ENCODE measurements around the gene STARD10.

The STARD10 gene

GRCh38 chr11:72782081-72782920 lies 11.5 kb downstream of the STARD10 start:
- H3K4me3 ChIP-seq (ENCODE audit: low read depth, low read length), result peak overlapping the region; percentile 47
- TF ChIP-seq CTCF (IDR thresholded peaks at IDR 0.05; ENCODE audit: control insufficient read depth, extremely low read depth, insufficient read depth), result no peak
- DNase-seq (ENCODE audit: low read depth), result no peak

GRCh38 chr11:72781313-72782080 lies 12.3 kb downstream of the STARD10 start:
- H3K4me3 ChIP-seq (ENCODE audit: low read depth, low read length), result peak overlapping the region; percentile 71
- TF ChIP-seq CTCF (IDR thresholded peaks at IDR 0.05; ENCODE audit: control insufficient read depth, extremely low read depth, insufficient read depth), result no peak
- no peak for DNase-seq (ENCODE audit: low read depth)

GRCh38 chr11:72781063-72781312 lies 12.9 kb downstream of the STARD10 start:
- peak overlapping the region; percentile 71 for H3K4me3 ChIP-seq (ENCODE audit: low read depth, low read length)

GRCh38 chr11:72780296-72781062 lies 13.4 kb downstream of the STARD10 start:
- no peak for TF ChIP-seq CTCF (IDR thresholded peaks at IDR 0.05; ENCODE audit: control insufficient read depth, extremely low read depth, insufficient read depth)
- DNase-seq (ENCODE audit: low read depth), result no peak
- peak overlapping the region; percentile 71 for H3K4me3 ChIP-seq (ENCODE audit: low read depth, low read length)

More at GRCh38 chr11:72781063-72781312, 12.9 kb downstream of the STARD10 start:
- DNase-seq (ENCODE audit: low read depth), result peak; percentile 10
- TF ChIP-seq CTCF (IDR thresholded peaks at IDR 0.05; ENCODE audit: control insufficient read depth, extremely low read depth, insufficient read depth), result no peak

GRCh38 chr11:72779495-72780128 lies 14.2 kb downstream of the STARD10 start:
- DNase-seq (ENCODE audit: low read depth), result no peak
- no peak for TF ChIP-seq CTCF (IDR thresholded peaks at IDR 0.05; ENCODE audit: control insufficient read depth, extremely low read depth, insufficient read depth)
- H3K4me3 ChIP-seq (ENCODE audit: low read depth, low read length), result no peak overlapping the region

Measured in LNCaP clone FGC (cell line).